SK-N-SH (cell line): Measurements from ENCODE around the gene DDX17. TPM values are rescaled to one million over a fixed set of nuclear protein-coding genes. Genes with fewer than 3 reads are reported as not detected.

ENCODE experiments used
- CTCF ChIA-PET: fragments of 300-600, 350-600 bp; formaldehyde crosslinking; extraction: SDS; loops from one replicate; lab custom pipeline; 2021; lab: Yijun Ruan, JAX
- POLR2A ChIA-PET: fragments of 350-600 bp; sonication (Branson Sonifier 250); formaldehyde crosslinking; extraction: SDS; loops from one replicate; lab custom pipeline; 2020; ENCODE audit warnings: antibody characterized with exemption, inconsistent platforms; lab: Yijun Ruan, JAX
- DNase-seq: peaks from one replicate; pipeline ENCODE4 v3.0.0; 2012
- H2AFZ ChIP-seq: fragments of 200-600 bp; sonication (generic); 2 replicates; pipeline ENCODE4 v1.8.1; 2016; ENCODE audit warnings: antibody characterized with exemption, mild to moderate bottlenecking, low read depth
- H3F3A ChIP-seq: fragments of 200-600 bp; sonication (generic); replicated peaks from 2 replicates; pipeline ENCODE3; 2016; ENCODE audit warnings: antibody characterized with exemption, mild to moderate bottlenecking; ENCODE audit not compliant: insufficient read depth
- H3K27ac ChIP-seq, 2 experiments: fragments of 200-500 bp in 1 of 2; fragments of 200-600 bp in 1 of 2; sonication (Bioruptor generic) in 1 of 2; sonication (generic), shearing (Covaris generic) in 1 of 2; 2 replicates each; pipeline versions ENCODE4 v1.5.1 to v1.6.1; 2014 to 2016; ENCODE audit warnings: low read depth in 2 of 2, inconsistent platforms in 1 of 2, low read length in 1 of 2, mild to moderate bottlenecking in 1 of 2, mixed read lengths in 1 of 2
- H3K27me3 ChIP-seq: fragments of 200-600 bp; sonication (generic), shearing (Covaris generic); 2 replicates; pipeline ENCODE4 v1.6.1; 2016; ENCODE audit warnings: mixed run types; ENCODE audit not compliant: insufficient read depth
- H3K36me3 ChIP-seq, 2 experiments: fragments of 200-500 bp in 1 of 2; fragments of 200-600 bp in 1 of 2; sonication (Bioruptor generic) in 1 of 2; sonication (generic) in 1 of 2; replicated peaks in 1 of 2; 2 replicates each; pipeline versions ENCODE3 to v1.5.1; 2014 to 2016; ENCODE audit warnings: low read length in 1 of 2, mild to moderate bottlenecking in 1 of 2; ENCODE audit not compliant: insufficient read depth in 2 of 2, control insufficient read depth in 1 of 2
- H3K4me1 ChIP-seq, 2 experiments: fragments of 200-500 bp in 1 of 2; fragments of 200-600 bp in 1 of 2; sonication (Bioruptor generic) in 1 of 2; sonication (generic), shearing (Covaris generic) in 1 of 2; 2 replicates each; pipeline versions ENCODE4 v1.5.1 to v1.6.1; 2014 to 2016; ENCODE audit warnings: low read depth in 1 of 2, low read length in 1 of 2, mixed run types in 1 of 2; ENCODE audit not compliant: insufficient read depth in 2 of 2, control insufficient read depth in 1 of 2
- H3K4me2 ChIP-seq: fragments of 200-600 bp; sonication (generic), shearing (Covaris generic); 2 replicates; pipeline ENCODE4 v1.6.1; 2017; ENCODE audit warnings: mixed run types
- H3K4me3 ChIP-seq, 2 experiments: fragments of 200-500 bp in 1 of 2; fragments of 200-600 bp in 1 of 2; sonication (Bioruptor generic) in 1 of 2; sonication (generic), shearing (Covaris generic) in 1 of 2; 2 replicates each; pipeline versions ENCODE4 v1.5.1 to v1.8.1; 2014 to 2016; ENCODE audit warnings: low read depth in 2 of 2, inconsistent platforms in 1 of 2, low read length in 1 of 2, mild to moderate bottlenecking in 1 of 2, mixed read lengths in 1 of 2, moderate library complexity in 1 of 2
- H3K79me2 ChIP-seq: fragments of 200-600 bp; sonication (generic); 2 replicates; pipeline ENCODE4 v1.8.1; 2017; ENCODE audit warnings: mild to moderate bottlenecking; ENCODE audit not compliant: insufficient read depth
- H3K9ac ChIP-seq: fragments of 200-600 bp; sonication (generic); 2 replicates; pipeline ENCODE4 v1.6.1; 2017; ENCODE audit warnings: mixed run types
- H3K9me2 ChIP-seq: fragments of 200-600 bp; sonication (generic); 2 replicates; pipeline ENCODE4 v1.6.1; 2017; ENCODE audit warnings: mixed run types
- H3K9me3 ChIP-seq: fragments of 200-600 bp; sonication (generic); 2 replicates; pipeline ENCODE4 v1.6.1; 2017; ENCODE audit warnings: mixed run types, mild to moderate bottlenecking, moderate library complexity
- H4K20me1 ChIP-seq: fragments of 200-600 bp; sonication (generic); 2 replicates; pipeline ENCODE4 v1.6.1; 2017; ENCODE audit warnings: mild to moderate bottlenecking, mixed run types; ENCODE audit not compliant: insufficient read depth
- EP300 ChIP-seq, 2 experiments: IDR thresholded peaks; 2 replicates each; pipeline versions ENCODE4 v1.4.0 to v1.6.1; 2012; ENCODE audit warnings: borderline replicate concordance in 1 of 2, low read depth in 1 of 2, low read length in 1 of 2
- EZH2phosphoT487 ChIP-seq: fragments of 200-600 bp; sonication (generic); IDR thresholded peaks from 2 replicates; pipeline ENCODE4 v1.6.1; 2017; ENCODE audit warnings: low read depth, mixed run types, mild to moderate bottlenecking, antibody characterized with exemption, moderate library complexity, borderline replicate concordance
- FOXM1 ChIP-seq: IDR thresholded peaks from 2 replicates; pipeline ENCODE4 v1.4.0; 2012; ENCODE audit warnings: low read depth, mild to moderate bottlenecking
- GABPA ChIP-seq: IDR thresholded peaks from 2 replicates; pipeline ENCODE4 v1.4.0; 2012; ENCODE audit warnings: low read depth, mild to moderate bottlenecking
- RAD21 ChIP-seq: IDR thresholded peaks from 2 replicates; pipeline ENCODE4 v1.6.1; 2012; ENCODE audit warnings: mild to moderate bottlenecking, low read length
- RCOR1 ChIP-seq: fragments of 150-350 bp; IDR thresholded peaks from 2 replicates; pipeline ENCODE4 v1.6.1; 2017; ENCODE audit warnings: antibody characterized with exemption, low read length
- RFX5 ChIP-seq: IDR thresholded peaks from 2 replicates; pipeline ENCODE4 v1.6.1; 2012; ENCODE audit warnings: mild to moderate bottlenecking, improper control_type of control experiment, low read length
- RXRA ChIP-seq: IDR thresholded peaks from 2 replicates; pipeline ENCODE4 v1.4.0; 2012; ENCODE audit warnings: low read depth, mild to moderate bottlenecking, borderline replicate concordance
- SIN3A ChIP-seq: IDR thresholded peaks from 2 replicates; pipeline ENCODE4 v1.6.1; 2012; ENCODE audit warnings: low read depth, mild to moderate bottlenecking, low read length, moderate library complexity, borderline replicate concordance
- TAF1 ChIP-seq: IDR thresholded peaks from 2 replicates; pipeline ENCODE4 v1.6.1; 2012; ENCODE audit warnings: low read depth, mild to moderate bottlenecking, low read length, moderate library complexity, borderline replicate concordance
- WGBS: methylation state at CpG from one replicate; pipeline ENCODE4 v1.1.6; 2017; ENCODE audit warnings: low lambda C conversion rate; 5-methylcytosine and 5-hydroxymethylcytosine counted together
- polyA plus RNA-seq, 3 experiments: library from polyadenylated mRNA; depleted of rRNA; stranded (reverse); fragments of >200 nt; gene quantifications; 2 replicates each; pipeline ENCODE4 v1.2.3, GENCODE V29; 2012
- TF ChIP-seq, protein P1 (sequence below): IDR thresholded peaks from 2 replicates; pipeline ENCODE4 v1.6.1; 2012; ENCODE audit warnings: mild to moderate bottlenecking, low read depth, low read length, moderate library complexity
- TF ChIP-seq, protein P2 (sequence below): fragments of 200-600 bp; sonication (generic); IDR thresholded peaks from 2 replicates; pipeline ENCODE4 v1.6.1; 2017; ENCODE audit warnings: antibody characterized with exemption, mild to moderate bottlenecking, moderate library complexity

The DDX17 gene
- polyA plus RNA-seq, 1 of the 3 experiments (the other 2 are of a cell fraction): 111 TPM

DNA sequence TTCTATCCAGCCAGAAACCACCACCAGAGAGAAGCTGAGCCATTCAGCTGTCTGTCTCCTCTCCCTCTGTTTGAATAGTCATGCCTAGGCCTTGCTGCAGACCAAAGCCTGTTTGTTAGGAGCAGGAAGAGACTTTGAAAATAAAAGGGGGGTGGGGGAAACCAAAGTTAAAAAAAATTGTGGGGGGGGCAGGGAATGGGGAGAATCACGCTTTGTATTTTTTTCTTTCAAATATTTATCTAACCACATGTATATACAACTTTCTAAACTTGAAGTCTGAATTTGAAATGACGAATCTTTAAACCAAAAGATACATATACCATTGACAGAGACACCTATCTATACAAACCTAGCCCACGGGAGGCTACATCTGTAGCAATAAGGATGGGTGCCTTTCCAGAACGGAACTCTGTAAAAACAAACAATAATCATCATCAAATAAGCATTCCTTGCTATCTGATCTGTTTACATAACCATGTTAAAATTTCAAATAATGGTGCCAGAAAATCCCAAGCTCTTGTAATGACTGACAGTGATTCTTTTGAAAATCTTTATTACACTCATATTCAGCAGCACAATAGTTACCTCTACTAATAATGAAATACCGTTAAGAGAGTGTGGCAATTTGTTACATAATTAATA, 14.3 kb downstream of the DDX17 start:
- H3K79me2 ChIP-seq: peaks cover 43% of the 10 kb centered on the region; the same call in 1 of the 2 replicates
- CTCF ChIA-PET: interaction anchor here (0.7 kb wide), 1 partner anchor 10 kb away, joined by 3 read pairs; no protein-coding TSS in a partner anchor
- H3K27me3 ChIP-seq: no peaks in the 10 kb centered on the region
- H3K9me3 ChIP-seq: no peaks in the 10 kb centered on the region
- peaks cover 45% of the 10 kb centered on the region for H4K20me1 ChIP-seq
- H3K4me1 ChIP-seq: peaks cover 0 to 8% of the 10 kb centered on the region in 2 experiments; a peak in 1 of 4 replicates
- H3K27ac ChIP-seq: no peak overlapping the region
- no peak overlapping the region for H3K4me2 ChIP-seq
- DNase-seq: no peak
- 82% methylated on average over 5 of the region's 5 CpGs for WGBS
- H3K4me3 ChIP-seq: no peak overlapping the region
- no peak overlapping the region for H3K9ac ChIP-seq
- POLR2A ChIA-PET: no interaction called here
- no peaks in the 10 kb centered on the region for H3K9me2 ChIP-seq
- H3F3A ChIP-seq: peaks cover 7% of the 10 kb centered on the region
- peaks cover 60 to 75% of the 10 kb centered on the region in 2 experiments for H3K36me3 ChIP-seq
- TF ChIP-seq RFX5: no peak
- no peak for TF ChIP-seq FOXM1
- TF ChIP-seq SIN3A: no peak
- TF ChIP-seq EP300 (IDR thresholded peaks at IDR 0.05; ENCODE audit: borderline replicate concordance in 1 of 2, low read depth in 1 of 2, low read length in 1 of 2): no peak
- no peak for TF ChIP-seq GABPA
- TF ChIP-seq, protein P1, sequence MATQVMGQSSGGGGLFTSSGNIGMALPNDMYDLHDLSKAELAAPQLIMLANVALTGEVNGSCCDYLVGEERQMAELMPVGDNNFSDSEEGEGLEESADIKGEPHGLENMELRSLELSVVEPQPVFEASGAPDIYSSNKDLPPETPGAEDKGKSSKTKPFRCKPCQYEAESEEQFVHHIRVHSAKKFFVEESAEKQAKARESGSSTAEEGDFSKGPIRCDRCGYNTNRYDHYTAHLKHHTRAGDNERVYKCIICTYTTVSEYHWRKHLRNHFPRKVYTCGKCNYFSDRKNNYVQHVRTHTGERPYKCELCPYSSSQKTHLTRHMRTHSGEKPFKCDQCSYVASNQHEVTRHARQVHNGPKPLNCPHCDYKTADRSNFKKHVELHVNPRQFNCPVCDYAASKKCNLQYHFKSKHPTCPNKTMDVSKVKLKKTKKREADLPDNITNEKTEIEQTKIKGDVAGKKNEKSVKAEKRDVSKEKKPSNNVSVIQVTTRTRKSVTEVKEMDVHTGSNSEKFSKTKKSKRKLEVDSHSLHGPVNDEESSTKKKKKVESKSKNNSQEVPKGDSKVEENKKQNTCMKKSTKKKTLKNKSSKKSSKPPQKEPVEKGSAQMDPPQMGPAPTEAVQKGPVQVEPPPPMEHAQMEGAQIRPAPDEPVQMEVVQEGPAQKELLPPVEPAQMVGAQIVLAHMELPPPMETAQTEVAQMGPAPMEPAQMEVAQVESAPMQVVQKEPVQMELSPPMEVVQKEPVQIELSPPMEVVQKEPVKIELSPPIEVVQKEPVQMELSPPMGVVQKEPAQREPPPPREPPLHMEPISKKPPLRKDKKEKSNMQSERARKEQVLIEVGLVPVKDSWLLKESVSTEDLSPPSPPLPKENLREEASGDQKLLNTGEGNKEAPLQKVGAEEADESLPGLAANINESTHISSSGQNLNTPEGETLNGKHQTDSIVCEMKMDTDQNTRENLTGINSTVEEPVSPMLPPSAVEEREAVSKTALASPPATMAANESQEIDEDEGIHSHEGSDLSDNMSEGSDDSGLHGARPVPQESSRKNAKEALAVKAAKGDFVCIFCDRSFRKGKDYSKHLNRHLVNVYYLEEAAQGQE: no peak
- no peak for TF ChIP-seq EZH2phosphoT487
- TF ChIP-seq RXRA: no peak
- no peak for TF ChIP-seq RAD21
- TF ChIP-seq TAF1: no peak
- TF ChIP-seq RCOR1: no peak
- TF ChIP-seq, protein P2, sequence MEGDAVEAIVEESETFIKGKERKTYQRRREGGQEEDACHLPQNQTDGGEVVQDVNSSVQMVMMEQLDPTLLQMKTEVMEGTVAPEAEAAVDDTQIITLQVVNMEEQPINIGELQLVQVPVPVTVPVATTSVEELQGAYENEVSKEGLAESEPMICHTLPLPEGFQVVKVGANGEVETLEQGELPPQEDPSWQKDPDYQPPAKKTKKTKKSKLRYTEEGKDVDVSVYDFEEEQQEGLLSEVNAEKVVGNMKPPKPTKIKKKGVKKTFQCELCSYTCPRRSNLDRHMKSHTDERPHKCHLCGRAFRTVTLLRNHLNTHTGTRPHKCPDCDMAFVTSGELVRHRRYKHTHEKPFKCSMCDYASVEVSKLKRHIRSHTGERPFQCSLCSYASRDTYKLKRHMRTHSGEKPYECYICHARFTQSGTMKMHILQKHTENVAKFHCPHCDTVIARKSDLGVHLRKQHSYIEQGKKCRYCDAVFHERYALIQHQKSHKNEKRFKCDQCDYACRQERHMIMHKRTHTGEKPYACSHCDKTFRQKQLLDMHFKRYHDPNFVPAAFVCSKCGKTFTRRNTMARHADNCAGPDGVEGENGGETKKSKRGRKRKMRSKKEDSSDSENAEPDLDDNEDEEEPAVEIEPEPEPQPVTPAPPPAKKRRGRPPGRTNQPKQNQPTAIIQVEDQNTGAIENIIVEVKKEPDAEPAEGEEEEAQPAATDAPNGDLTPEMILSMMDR: no peak
- H2AFZ ChIP-seq: no peak overlapping the region
